NCI-H69 (cell line): ENCODE measurements around the gene SIPA1L3.
A peak's percentile ranks its signal among the peaks of the same experiment; 100 is the strongest.

Source experiments
- DNase-seq: peaks from one replicate; lab custom pipeline; 2025; lab: John Stamatoyannopoulos, UW

SIPA1L3 gene

DNA sequence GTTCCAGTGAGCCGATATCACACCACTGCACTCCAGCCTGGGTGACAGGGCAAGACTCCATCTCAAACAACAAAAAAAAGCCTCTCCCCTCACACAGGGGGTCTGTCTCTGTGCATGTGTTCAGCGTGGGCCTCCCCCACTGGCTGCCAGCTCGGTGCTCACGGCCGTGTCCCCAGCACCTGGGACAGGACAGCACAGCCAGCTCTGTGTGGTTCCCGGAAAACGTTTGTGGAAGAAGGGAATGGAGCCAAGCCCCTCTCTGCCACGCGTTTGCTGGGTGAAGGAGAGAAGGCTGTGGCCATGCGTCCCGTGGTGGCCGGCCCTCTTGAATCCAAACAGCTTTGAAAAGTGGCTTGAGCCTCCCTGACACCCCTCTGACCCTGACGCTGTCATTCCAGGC is 284.7 kb downstream of the SIPA1L3 start:
- no peak for DNase-seq

DNA sequence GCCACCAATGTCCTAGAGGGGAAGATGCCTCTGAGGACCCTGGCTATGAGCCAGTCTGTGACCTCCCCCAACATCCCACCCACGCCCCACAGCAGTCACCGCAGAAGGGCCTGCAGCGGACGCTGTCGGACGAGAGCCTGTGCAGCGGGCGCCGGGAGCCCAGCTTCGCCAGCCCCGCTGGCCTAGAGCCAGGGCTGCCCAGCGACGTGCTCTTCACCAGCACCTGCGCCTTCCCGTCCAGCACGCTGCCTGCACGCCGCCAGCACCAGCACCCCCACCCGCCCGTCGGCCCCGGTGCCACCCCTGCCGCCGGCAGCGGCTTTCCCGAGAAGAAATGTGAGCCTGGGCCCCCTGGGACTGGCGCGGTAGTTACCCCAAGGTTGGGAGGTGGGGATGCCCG is 286.4 kb downstream of the SIPA1L3 start:
- DNase-seq: peak; percentile 91

DNA sequence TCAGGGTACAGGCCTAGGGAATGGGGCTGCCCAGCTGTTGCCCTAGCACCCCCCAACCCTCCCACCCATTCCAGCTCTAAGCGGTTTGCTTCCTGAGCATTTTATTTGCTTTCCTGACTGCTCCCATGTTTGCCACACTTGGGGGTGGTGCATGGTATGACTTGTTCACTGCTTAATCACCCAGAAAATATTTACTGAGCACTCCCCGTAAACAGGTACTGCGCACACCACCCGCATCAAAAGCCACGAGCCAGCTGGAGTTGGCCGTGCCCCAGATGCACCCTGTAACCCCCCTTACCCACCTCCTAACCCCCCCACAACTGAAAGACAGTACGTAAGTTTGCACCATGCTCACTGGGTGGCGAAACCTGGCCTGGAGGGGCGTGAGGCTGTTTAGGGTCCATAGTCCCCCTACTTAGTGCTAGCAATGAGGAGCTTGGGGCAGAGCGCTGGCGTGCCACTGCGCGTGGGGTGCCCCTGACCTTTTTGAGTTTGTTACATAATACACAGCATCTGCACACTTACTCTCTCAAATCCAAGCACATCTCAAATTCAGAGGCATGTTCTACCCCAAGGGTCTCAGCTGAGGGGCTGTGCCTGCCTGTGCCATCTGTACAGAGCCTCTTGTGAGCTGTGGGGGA is 287.2 kb downstream of the SIPA1L3 start:
- peak; percentile 84 for DNase-seq

DNA sequence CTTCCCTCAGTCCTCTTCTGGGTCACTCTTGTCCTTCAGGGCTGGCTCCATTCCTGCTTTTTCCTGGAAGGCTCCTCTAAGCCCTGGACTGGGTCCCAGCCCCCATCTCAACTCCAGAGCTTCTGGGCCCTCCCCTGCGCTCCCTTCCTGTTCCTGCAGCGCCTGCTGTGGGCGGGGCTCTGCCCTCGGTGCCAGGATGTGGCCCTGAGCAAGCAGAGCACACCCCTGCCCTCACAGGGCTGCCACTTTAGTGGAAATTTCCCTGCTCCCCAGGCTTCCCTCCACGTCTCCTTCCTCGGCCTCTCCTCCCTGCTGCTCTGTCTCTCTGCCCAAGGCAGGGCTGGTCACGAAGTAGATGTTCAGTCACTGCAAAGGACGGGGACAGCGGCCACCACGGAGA is 288.2 kb downstream of the SIPA1L3 start:
- no peak for DNase-seq

DNA sequence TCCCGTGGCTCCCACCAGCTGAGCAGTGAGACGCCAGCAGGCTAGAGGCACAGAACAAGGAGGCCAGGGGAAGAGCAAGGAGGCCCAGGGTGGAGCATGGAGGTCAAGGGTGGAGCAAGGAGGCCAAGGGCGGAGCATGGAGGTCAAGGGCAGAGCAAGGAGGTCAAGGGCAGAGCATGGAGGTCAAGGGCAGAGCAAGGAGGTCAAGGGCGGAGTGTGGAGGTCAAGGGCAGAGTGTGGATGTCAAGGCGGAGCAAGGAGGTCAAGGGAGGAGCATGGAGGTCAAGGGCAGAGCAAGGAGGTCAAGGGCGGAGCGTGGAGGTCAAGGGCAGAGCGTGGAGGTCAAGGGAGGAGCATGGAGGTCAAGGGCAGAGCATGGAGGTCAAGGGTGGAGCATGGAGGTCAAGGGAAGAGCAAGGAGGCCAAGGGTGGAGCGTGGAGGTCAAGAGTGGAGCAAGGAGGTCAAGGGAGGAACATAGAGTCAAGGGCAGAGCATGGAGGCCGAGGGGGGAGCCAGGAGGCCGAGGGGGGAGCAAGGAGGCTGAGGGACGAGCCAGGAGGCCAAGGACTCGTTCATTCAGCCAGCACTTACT is 289.3 kb downstream of the SIPA1L3 start:
- DNase-seq: no peak

DNA sequence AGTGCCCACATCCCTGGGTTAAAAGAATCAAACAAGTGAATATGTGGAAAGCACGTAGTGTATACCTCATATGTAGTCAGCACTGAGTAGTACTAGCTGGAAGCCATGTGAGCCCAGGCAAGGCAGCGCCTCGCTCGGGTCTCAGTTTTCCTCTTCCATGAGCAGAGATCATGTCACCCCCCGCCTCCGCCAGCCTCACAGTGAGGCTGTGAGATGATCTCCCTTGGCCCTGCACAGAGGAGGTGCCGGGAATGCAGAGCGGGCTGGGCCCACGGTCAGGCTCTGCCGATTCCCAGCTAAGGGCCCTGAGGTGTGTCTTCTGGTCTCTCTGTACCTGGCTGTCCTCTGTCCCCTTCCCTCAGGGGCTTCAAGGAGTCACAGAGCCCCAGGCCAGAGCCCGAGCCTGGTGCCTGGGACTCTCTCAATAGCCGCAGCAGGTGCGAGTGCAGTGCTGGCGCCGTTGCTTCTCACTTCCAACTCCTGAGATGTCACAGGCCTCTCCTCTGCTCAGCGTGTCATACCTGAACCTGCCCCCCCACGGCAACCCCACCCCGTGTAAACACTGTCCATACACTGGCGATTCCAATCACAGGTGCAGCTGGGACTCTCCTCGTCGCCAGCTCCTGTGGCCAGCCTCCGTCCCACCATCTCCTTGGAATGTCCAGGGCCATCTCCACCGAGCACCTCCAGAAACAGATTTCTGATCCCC is 290.1 kb downstream of the SIPA1L3 start:
- no peak for DNase-seq

DNA sequence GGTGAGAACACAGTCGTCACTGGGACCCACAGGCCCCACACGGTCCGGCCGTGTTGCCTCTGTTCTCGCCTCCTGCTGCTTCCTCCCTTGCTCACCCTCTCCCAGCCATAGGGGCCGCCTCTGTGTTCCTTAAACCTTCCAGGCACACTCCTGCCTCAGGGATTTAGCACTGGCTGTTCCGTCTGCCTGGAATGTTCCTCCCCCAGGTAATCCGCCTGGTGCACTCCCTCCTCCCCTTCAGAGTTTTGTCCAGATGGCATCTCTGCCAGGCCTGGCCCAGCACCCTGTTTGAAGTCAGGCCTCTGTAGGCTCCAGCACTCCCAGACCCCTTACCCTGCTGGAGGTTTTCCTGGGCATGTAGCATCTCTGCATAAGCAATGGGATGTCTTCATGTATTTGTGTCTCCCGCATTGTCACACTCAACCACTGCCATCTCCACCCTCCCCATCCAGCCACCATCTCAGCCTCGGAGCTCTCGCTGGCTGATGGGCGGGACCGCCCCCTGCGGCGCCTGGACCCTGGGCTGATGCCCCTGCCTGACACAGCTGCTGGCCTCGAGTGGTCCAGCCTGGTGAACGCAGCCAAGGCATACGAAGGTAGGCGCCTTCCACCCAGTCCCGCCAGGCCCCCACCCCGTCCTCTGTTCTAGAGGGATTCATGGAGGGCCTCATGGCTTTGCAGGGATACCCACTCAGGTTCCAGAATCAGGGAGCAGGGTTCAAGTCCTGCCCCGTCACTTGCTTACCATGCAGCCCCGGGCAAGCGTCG is 291.1 kb downstream of the SIPA1L3 start:
- no peak for DNase-seq

DNA sequence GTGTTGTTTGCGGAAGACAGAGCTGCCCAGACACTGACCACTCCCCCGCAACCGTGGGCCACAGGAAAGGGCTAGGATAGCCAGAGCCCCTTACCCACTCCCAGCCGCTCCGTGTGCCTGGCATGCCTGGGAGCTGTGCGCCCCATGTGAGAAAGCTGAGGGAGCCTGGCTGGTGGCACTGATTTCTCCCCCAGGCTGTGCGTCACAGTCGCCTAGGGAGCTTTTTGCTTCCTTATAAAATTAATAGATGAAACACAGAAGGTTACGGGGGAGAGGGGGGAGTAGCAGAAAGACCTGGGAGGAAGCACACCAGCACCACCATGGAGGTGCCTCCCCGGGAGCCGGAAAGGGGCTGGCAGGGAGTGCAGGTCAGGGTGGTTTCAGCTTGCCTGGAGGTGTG is 292.3 kb downstream of the SIPA1L3 start:
- DNase-seq: no peak

DNA sequence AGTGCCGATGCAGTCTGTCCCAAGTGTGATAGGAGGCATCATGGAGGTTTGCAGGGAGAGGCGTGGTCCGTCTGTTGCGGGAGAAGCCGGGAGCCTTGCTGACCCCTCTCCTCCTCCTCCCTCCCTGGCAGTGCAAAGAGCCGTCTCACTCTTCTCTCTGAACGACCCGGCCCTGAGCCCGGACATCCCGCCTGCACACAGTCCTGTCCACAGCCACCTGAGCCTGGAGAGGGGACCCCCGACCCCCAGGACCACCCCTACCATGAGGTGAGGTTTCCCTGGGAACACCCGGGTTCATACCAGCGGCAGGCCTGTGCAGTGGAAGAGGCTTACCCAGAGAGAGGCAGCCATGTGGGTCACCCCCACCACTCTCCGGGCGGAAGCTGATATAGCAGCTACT is 294.7 kb downstream of the SIPA1L3 start:
- DNase-seq: no peak

DNA sequence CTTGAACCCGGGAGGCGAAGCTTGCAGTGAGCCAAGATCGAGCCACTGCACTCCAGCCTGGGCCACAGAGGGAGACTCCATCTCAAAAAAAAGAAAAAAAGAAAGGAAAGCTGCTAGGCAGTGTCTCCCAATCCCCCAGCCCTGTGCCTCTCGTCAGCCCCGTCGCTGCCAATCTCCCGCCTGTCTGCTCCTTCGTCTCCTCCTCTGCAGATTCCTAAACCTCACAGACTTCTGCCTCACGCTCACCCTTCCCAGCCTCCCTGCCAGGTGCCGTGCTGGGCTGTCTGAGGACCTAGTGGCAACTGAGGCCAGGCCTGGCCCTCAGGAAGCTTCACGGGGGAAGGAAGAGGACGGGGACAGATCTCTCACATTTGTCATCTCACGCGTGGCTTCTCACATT is 295.5 kb downstream of the SIPA1L3 start:
- DNase-seq: no peak

DNA sequence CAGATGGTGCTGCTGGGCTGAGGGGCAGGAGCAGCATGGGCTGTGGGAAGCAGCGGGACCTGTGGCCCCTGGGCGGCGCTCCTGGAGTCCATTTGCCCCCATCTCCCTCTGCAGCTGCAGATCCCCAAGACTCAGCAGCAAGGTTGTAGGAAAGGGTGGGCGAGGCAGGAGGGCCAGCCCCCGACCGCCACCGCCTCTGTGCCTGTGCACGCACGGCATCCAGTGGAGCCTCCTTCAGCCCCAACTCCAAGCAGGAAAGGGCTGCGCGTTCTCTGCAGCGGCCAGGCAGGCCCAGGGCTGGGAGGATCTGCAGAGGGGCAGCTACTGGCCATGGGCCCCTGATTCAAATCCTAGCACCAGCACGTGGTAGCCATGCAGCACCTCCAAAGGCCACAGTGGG is 296.2 kb downstream of the SIPA1L3 start:
- DNase-seq: peak; percentile 78

DNA sequence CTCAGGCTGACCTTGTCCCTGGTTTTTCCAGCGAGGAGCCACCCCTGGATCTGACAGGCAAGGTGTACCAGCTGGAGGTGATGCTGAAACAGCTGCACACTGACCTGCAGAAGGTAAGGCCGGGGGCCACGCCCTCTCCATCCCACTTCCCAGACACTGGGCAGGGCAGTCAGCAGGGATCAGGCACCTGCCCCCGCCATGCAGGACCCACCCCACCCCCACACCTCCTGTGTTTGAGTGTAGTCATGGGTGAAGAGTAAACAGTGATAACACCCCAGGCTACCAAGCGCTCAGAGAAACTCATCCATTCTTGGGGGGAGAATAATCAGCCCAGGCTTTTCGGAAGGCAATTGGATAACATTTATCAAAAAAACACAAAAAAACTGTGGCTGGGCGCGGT is 297.1 kb downstream of the SIPA1L3 start:
- peak; percentile 99 for DNase-seq

DNA sequence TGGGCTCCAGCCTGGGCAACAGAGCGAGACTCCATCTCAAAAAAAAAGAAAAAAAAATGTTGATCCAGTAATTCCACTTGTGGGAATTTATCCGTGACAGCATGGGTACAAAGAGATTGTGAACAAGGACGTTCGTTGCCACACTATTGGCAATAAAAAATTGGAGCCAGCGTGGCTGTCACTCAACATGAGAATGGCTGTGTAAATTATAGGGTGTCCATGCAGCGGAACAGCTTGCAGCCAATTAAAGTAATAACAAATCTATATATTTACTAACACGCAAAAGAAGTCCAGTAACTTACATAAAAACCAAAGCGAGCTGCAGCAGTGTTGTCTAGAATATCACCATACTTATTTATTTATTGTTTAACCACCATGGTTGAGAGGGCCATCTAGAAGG is 297.7 kb downstream of the SIPA1L3 start:
- DNase-seq: peak; percentile 96

DNA sequence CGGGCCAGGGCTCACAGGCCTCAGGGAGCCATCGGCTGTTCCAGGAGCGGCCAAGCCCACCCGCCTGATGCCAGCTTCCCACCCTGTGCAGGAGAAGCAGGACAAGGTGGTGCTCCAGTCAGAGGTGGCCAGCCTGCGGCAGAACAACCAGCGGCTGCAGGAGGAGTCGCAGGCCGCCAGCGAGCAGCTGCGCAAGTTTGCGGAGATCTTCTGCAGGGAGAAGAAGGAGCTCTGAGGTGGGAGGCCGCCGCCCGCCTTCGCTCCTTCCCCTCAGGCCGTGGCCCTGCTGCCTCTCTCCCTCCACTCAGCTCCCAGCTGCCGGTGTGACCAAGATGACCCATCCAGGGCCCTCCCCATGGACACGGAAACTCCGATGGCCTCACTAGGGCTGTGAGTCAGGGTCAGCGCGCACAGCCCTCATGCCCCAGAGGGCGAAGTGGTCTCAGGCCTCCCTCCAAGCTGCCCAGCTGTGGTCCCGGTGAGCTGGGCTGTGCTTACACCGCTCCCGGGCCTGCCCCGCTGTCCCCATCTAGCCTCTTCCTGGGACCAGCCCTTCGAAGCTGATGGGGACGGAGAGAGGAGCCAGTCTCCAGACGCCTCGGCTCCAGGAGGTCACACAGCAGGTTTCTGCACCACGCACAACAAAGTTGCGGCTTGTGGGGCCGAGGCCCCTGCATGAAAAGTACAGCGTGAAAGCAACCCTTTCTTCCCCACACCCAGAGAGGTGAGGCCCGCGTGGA is 299.2 kb downstream of the SIPA1L3 start:
- DNase-seq: no peak

DNA sequence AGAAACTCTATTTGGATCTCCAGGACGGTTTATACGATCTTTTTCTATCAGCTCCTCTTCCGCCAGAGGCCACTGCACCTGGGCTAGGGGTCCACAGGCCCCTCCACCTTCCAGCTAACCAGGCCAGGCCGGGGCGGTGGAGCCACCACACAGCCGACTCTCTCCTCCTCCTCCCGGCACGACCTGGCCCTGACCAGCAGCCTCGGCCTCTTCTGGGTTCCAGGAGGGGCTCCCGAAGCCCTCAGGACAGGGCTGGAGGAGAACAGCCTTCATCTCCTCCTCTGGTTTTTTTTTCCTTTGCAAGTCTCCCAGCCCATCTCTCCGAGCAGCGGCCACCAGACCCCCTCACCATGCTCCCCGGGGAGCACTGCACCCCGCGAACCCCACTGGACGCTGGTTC is 299.9 kb downstream of the SIPA1L3 start:
- no peak for DNase-seq

DNA sequence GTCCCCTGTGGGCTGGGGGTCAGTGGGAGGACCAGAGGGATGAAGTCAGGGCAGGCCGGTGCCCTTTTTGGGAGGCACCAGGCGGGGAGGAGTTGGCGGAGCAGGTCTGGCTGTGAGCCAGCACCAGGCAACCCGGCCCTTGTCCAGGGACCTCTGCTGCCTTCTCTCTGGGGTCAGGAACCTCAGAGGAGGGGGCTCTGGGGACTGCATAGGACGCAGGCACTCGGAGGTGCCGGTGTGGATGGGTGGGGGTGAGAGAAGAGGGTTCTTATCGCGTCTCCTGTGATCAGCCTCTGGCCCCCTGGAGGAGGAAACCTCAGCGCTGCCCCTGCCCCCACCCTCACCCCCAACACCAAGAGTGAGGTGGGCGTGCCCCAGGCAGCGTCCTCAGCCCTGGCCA is 300.5 kb downstream of the SIPA1L3 start:
- no peak for DNase-seq

DNA sequence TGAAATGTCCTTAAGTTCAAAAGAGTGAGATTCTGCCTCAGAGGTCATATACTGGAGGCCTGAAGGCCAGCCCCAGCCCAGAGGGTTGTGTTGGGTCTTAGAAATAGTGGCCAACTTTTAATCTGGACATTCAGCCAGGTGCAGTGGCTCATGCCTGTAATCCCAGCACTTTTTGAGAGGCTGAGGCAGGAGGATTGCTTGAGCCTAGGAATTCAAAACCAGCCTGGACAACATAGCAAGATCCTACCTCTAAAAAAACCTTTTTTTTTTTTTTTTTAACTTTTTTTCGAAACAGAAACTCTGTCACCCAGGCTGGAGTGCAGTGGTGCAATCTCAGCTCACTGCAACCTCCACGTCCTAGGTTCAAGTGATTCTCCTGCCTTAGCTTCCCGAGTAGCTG is 301.6 kb downstream of the SIPA1L3 start:
- no peak for DNase-seq

DNA sequence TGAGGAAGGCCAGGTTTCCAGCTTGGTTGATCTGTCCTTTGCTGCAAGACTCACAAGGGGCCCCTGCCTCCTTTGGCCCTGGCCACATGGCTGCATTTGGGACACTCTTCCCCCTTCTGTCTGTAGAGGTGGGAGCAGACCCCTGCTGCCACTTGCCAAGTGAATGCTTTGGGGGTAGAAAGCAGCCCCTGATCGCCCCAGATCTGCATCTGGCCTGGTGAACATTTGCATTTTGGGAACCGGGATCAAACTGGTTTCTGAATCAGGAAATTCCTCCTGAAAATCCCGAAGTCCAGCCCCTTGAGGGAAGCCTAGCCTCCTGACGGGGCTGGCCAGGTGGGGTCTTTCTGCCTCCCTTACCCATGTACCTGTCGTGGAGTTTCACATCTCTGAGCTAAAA is 302.1 kb downstream of the SIPA1L3 start:
- DNase-seq: no peak

DNA sequence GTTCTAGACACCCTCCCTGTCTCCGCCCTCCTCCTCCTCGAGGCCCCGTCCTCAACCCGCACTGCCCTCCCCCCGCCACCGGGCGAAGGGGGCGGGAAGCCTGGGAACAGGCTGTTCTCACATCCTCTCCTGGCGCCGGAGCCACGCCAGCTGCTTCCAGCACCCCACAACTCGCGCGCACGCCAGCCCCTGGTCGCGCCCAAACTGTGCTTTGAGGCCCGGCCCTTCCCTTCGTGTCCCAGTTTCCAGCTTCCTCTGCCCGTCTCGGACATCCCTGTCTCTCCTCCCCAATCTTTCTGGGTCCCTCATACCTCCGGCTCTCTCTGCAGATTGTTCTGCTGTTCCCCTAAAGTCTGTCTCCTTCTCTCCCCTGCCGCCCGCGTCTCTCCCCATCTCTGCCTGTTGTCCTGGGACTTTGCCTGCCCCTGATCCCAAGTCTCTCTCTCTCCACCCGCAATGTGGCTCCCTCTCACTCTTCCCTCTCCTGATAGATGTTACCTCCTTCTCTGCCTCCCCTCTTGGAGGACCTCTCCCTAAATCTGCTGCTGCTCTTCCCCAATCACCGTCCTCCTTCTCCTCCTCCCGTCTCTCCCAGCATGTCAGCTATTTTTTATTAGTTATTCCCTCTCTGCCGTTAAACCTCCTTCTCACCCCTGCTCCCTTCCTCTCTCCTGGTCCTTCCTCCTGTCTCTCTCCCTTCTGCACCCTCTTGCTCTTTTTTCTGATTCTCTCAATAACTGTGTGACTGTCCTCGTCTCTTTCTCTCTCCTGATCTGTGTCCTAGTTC is 302.9 kb downstream of the SIPA1L3 start:
- DNase-seq: peak; percentile 89

DNA sequence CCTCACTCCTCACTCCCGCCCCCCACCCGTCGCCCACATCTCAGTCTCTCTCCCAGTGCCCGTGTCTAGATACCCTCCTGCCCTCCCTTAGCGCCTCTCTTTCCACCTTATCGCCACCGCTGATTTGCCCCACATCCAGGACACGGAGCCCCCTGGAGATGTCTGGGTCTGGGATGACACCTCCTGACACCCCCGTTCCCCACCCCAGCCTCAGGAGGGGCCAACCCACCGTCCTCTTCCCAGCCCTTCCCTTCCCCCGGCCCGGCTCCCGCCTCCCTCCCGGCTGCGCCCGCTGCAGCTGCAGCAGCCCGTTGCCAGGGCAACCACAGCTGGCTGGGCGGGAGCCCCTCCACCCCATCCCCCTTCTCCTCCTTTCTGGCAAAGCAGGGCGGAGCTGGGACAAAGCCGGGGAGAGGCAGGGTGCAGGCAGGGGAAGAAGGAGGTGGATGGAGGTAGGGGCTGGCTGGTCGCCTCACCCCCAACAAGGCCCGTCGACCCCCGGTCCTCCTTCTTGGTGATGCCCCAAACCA is 303.5 kb downstream of the SIPA1L3 start:
- peak; percentile 95 for DNase-seq

DNA sequence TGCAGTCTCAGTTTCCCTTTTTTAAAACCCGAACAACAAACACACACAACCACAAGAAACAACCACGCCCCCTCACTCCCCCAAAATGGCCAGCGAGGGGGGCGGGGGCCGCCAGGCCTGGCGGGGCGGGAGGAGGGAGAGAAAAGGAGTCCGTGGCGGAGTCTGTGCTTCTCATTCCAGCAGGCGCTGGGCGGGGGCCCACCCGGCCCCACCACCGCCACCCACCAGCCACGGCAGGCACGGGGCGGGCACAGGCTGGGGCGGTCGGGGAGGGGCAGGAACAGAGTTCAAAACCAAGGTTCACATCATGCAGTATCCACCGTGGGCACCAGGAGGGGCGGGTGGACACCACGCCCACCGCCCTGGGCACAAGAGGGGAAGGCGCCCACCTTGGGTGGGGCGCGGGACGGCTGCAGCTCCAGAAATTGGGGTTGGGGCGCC is 304.2 kb downstream of the SIPA1L3 start:
- peak; percentile 44 for DNase-seq
